Measurements from ENCODE around the gene CERS3. TPM values are rescaled to one million over a fixed set of nuclear protein-coding genes. Genes with fewer than 3 reads are reported as not detected.

The CERS3 gene
- total and polyA plus RNA-seq, 2 experiments from 2014 or later = not detected

- Histone ChIP-seq H3K9me3 (ENCODE audit: low read depth) (no peaks in the 10 kb centered on the region), H3K4me1 (ENCODE audit: low read depth) (no peaks in the 10 kb centered on the region), H3K36me3 (no peaks in the 10 kb centered on the region), H3K27me3 (peaks cover 38% of the 10 kb centered on the region), H3K4me3 (no peak overlapping the region), H3K27ac (no peak overlapping the region)
- TF ChIP-seq CTCF (IDR thresholded peaks at IDR 0.05; ENCODE audit: low read depth, low read length) = no peak
- no peak for DNase-seq (ENCODE audit: low read depth in 1 of 2, low spot score in 1 of 2)
Observed at GRCh38 chr15:100373120-100373896, 155.4 kb downstream of the CERS3 start.

GRCh38 chr15:100372739-100373119, 156.0 kb downstream of the CERS3 start:
- H3K27me3 ChIP-seq = peaks cover 38% of the 10 kb centered on the region
- no peak for DNase-seq (ENCODE audit: low read depth in 1 of 2, low spot score in 1 of 2)
- H3K36me3 ChIP-seq = no peaks in the 10 kb centered on the region
- TF ChIP-seq CTCF (IDR thresholded peaks at IDR 0.05; ENCODE audit: low read depth, low read length) = no peak
- H3K27ac ChIP-seq = no peak overlapping the region
- H3K4me3 ChIP-seq = no peak overlapping the region
- no peaks in the 10 kb centered on the region for H3K4me1 ChIP-seq (ENCODE audit: low read depth)
- H3K9me3 ChIP-seq (ENCODE audit: low read depth) = no peaks in the 10 kb centered on the region

GRCh38 chr15:100355342-100355741, 173.4 kb downstream of the CERS3 start:
- H3K36me3 ChIP-seq = no peaks in the 10 kb centered on the region
- TF ChIP-seq CTCF (IDR thresholded peaks at IDR 0.05; ENCODE audit: low read depth, low read length) = no peak
- H3K9me3 ChIP-seq (ENCODE audit: low read depth) = no peaks in the 10 kb centered on the region
- no peak overlapping the region for H3K27ac ChIP-seq
- H3K4me1 ChIP-seq (ENCODE audit: low read depth) = no peaks in the 10 kb centered on the region
- no peak overlapping the region for H3K4me3 ChIP-seq
- no peaks in the 10 kb centered on the region for H3K27me3 ChIP-seq
- DNase-seq (ENCODE audit: low read depth in 1 of 2, low spot score in 1 of 2) = no peak

- no peak for TF ChIP-seq CTCF (IDR thresholded peaks at IDR 0.05; ENCODE audit: low read depth, low read length)
- DNase-seq (ENCODE audit: low read depth in 1 of 2, low spot score in 1 of 2) = no peak
- H3K27ac ChIP-seq = no peak overlapping the region
- H3K27me3 ChIP-seq = no peaks in the 10 kb centered on the region
- H3K36me3 ChIP-seq = no peaks in the 10 kb centered on the region
- peaks cover 4% of the 10 kb centered on the region for H3K4me1 ChIP-seq (ENCODE audit: low read depth)
- no peak overlapping the region for H3K4me3 ChIP-seq
- no peaks in the 10 kb centered on the region for H3K9me3 ChIP-seq (ENCODE audit: low read depth)
Observed at GRCh38 chr15:100353449-100353848, 175.3 kb downstream of the CERS3 start.

GRCh38 chr15:100350434-100351226, 178.1 kb downstream of the CERS3 start:
- DNase-seq (ENCODE audit: low read depth in 1 of 2, low spot score in 1 of 2) = peak in 1 of 2 donors; percentile 95
- H3K27me3 ChIP-seq = no peaks in the 10 kb centered on the region
- no peaks in the 10 kb centered on the region for H3K9me3 ChIP-seq (ENCODE audit: low read depth)
- H3K36me3 ChIP-seq = no peaks in the 10 kb centered on the region
- H3K27ac ChIP-seq = no peak overlapping the region
- H3K4me1 ChIP-seq (ENCODE audit: low read depth) = peaks cover 4% of the 10 kb centered on the region
- TF ChIP-seq CTCF (IDR thresholded peaks at IDR 0.05; ENCODE audit: low read depth, low read length) = no peak
- H3K4me3 ChIP-seq = no peak overlapping the region

Other genes starting within 250 kb of the CERS3 start
- 0.69 and 5.5 TPM in 2 replicates for gene ADAMTS17, start 187.0 kb downstream of the CERS3 start, total RNA-seq
- gene ADAMTS17, start 187.0 kb downstream of the CERS3 start, polyA plus RNA-seq = 0.09 and 3.3 TPM in 2 replicates
- 6.5 and 7.4 TPM in 2 replicates for gene LINS1, start 73.2 kb upstream of the CERS3 start, total RNA-seq
- 7.5 and 9.2 TPM in 2 replicates for gene LINS1, start 73.2 kb upstream of the CERS3 start, polyA plus RNA-seq
- gene ASB7, start 73.6 kb upstream of the CERS3 start, total RNA-seq = 18.3 and 19.2 TPM in 2 replicates
- gene ASB7, start 73.6 kb upstream of the CERS3 start, polyA plus RNA-seq = 6.8 and 10.7 TPM in 2 replicates

Measured in cardiac muscle cell (in vitro differentiated cells and primary cell).